ENCODE data around the gene LRRC30. TPM values are rescaled to one million over a fixed set of nuclear protein-coding genes. Genes with fewer than 3 reads are reported as not detected.

LRRC30 gene
- not detected in 2 replicates for total RNA-seq
- polyA plus RNA-seq, result not detected in 2 replicates

GRCh38 chr18:7230626-7231349 lies at the start of gene LRRC30:
LRRC30 (plus strand) TSS chr18:7231089; CDS start chr18:7231139, 50 bp downstream.
- Histone ChIP-seq H3K9me3 (ENCODE audit: low read depth) (no peaks in the 10 kb centered on the region), H3K27me3 (no peaks in the 10 kb centered on the region), H3K4me2 (no peak within 1 kb of the TSS), H2AFZ (no peak within 1 kb of the TSS), H3K27ac (no peak within 1 kb of the TSS), H3K9me2 (replicated peaks; ENCODE audit: insufficient read depth) (no peaks in the 10 kb centered on the region), H4K20me1 (ENCODE audit: insufficient read depth, poor library complexity, severe bottlenecking) (no peaks in the 10 kb centered on the region), H3K4me1 (ENCODE audit: insufficient read depth) (no peaks in the 10 kb centered on the region), H3K4me3 (no peak within 1 kb of the TSS), H3K79me2 (no peaks in the 10 kb centered on the region), H3K36me3 (replicated peaks; ENCODE audit: insufficient read depth, low read depth) (no peaks in the 10 kb centered on the region)
- TF ChIP-seq CTCF (IDR thresholded peaks at IDR 0.05; ENCODE audit: poor library complexity) (no peak), EZH2 (IDR thresholded peaks at IDR 0.05; ENCODE audit: borderline replicate concordance) (no peak), EZH2phosphoT487 (IDR thresholded peaks at IDR 0.05; ENCODE audit: low read depth, severe bottlenecking, unreplicated experiment) (no peak)
- no peak for DNase-seq (ENCODE audit: low spot score)
- 88% methylated on average over 12 of the region's 13 CpGs for WGBS (ENCODE audit: low lambda C conversion rate, missing lambda C conversion rate)

- 92% methylated on average over 3 of the region's 3 CpGs for WGBS (ENCODE audit: low lambda C conversion rate, missing lambda C conversion rate)
- H3K4me3 ChIP-seq, result no peak overlapping the region
- no peak overlapping the region for H3K27ac ChIP-seq
- no peak overlapping the region for H3K4me2 ChIP-seq
- H3K9me2 ChIP-seq (replicated peaks; ENCODE audit: insufficient read depth), result no peaks in the 10 kb centered on the region
- H3K27me3 ChIP-seq, result no peaks in the 10 kb centered on the region
- TF ChIP-seq CTCF (IDR thresholded peaks at IDR 0.05; ENCODE audit: poor library complexity), result no peak
- TF ChIP-seq EZH2 (IDR thresholded peaks at IDR 0.05; ENCODE audit: borderline replicate concordance), result no peak
- TF ChIP-seq EZH2phosphoT487 (IDR thresholded peaks at IDR 0.05; ENCODE audit: low read depth, severe bottlenecking, unreplicated experiment), result no peak
- no peak for DNase-seq (ENCODE audit: low spot score)
- H3K4me1 ChIP-seq (ENCODE audit: insufficient read depth), result no peaks in the 10 kb centered on the region
- H3K79me2 ChIP-seq, result no peaks in the 10 kb centered on the region
- H3K36me3 ChIP-seq (replicated peaks; ENCODE audit: insufficient read depth, low read depth), result no peaks in the 10 kb centered on the region
- H2AFZ ChIP-seq, result no peak overlapping the region
- H3K9me3 ChIP-seq (ENCODE audit: low read depth), result no peaks in the 10 kb centered on the region
- no peaks in the 10 kb centered on the region for H4K20me1 ChIP-seq (ENCODE audit: insufficient read depth, poor library complexity, severe bottlenecking)
Measured at GRCh38 chr18:7185701-7186100, 45.2 kb upstream of the LRRC30 start.

- no peak for DNase-seq (ENCODE audit: low spot score)
- H3K27ac ChIP-seq, result no peak overlapping the region
Measured at GRCh38 chr18:7190547-7191156, 40.2 kb upstream of the LRRC30 start.

More at GRCh38 chr18:7190547-7191156, 40.2 kb upstream of the LRRC30 start:
- TF ChIP-seq EZH2phosphoT487 (IDR thresholded peaks at IDR 0.05; ENCODE audit: low read depth, severe bottlenecking, unreplicated experiment) (no peak), CTCF (IDR thresholded peaks at IDR 0.05; ENCODE audit: poor library complexity) (no peak), EZH2 (IDR thresholded peaks at IDR 0.05; ENCODE audit: borderline replicate concordance) (no peak)
- Histone ChIP-seq H3K4me1 (ENCODE audit: insufficient read depth) (no peaks in the 10 kb centered on the region), H3K9me3 (ENCODE audit: low read depth) (no peaks in the 10 kb centered on the region), H3K4me2 (no peak overlapping the region), H3K27me3 (no peaks in the 10 kb centered on the region), H3K9me2 (replicated peaks; ENCODE audit: insufficient read depth) (no peaks in the 10 kb centered on the region), H2AFZ (no peak overlapping the region), H3K79me2 (no peaks in the 10 kb centered on the region), H3K4me3 (no peak overlapping the region), H4K20me1 (ENCODE audit: insufficient read depth, poor library complexity, severe bottlenecking) (no peaks in the 10 kb centered on the region), H3K36me3 (replicated peaks; ENCODE audit: insufficient read depth, low read depth) (no peaks in the 10 kb centered on the region)
- WGBS (ENCODE audit: low lambda C conversion rate, missing lambda C conversion rate), result 51% methylated on average over 2 of the region's 2 CpGs
